ENCODE results near the gene NPY4R.
"Not testable (repeated sequence)": the region's sequence is repeated elsewhere in the genome, so short reads cannot be mapped to it uniquely, and the experiment has no call there.

DNA sequence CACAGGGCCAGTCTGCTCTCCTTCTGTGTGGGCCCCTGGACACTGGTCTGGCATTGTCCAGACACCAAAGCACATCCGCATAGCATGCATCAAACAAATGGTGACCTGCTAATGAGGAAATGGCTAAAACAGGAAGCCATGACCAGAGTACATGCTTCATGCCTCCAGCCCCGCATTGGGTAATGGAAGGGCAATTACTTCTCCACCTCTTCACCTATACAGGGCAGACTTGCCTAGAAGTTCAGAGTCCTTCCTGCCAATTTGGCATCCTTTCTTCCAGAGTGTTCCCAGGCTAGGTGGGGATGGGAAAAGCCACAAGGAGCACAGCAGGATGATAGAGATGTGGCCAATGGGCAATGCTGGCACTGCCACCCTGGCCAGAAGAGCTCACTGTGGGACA is 32.1 kb upstream of the NPY4R start:
- TF ChIP-seq, protein P1, sequence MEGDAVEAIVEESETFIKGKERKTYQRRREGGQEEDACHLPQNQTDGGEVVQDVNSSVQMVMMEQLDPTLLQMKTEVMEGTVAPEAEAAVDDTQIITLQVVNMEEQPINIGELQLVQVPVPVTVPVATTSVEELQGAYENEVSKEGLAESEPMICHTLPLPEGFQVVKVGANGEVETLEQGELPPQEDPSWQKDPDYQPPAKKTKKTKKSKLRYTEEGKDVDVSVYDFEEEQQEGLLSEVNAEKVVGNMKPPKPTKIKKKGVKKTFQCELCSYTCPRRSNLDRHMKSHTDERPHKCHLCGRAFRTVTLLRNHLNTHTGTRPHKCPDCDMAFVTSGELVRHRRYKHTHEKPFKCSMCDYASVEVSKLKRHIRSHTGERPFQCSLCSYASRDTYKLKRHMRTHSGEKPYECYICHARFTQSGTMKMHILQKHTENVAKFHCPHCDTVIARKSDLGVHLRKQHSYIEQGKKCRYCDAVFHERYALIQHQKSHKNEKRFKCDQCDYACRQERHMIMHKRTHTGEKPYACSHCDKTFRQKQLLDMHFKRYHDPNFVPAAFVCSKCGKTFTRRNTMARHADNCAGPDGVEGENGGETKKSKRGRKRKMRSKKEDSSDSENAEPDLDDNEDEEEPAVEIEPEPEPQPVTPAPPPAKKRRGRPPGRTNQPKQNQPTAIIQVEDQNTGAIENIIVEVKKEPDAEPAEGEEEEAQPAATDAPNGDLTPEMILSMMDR (IDR thresholded peaks at IDR 0.05): not testable (repeated sequence)
- TF ChIP-seq POLR2A (IDR thresholded peaks at IDR 0.05): not testable (repeated sequence)
